ENCODE measurements around the gene DYRK1B. TPM values are rescaled to one million over a fixed set of nuclear protein-coding genes. Genes with fewer than 3 reads are reported as not detected.
"Not testable (repeated sequence)": the region's sequence is repeated elsewhere in the genome, so short reads cannot be mapped to it uniquely, and the experiment has no call there.

DYRK1B gene
- total RNA-seq, 1 donor from 2014 or later = 90.7 TPM

DNA sequence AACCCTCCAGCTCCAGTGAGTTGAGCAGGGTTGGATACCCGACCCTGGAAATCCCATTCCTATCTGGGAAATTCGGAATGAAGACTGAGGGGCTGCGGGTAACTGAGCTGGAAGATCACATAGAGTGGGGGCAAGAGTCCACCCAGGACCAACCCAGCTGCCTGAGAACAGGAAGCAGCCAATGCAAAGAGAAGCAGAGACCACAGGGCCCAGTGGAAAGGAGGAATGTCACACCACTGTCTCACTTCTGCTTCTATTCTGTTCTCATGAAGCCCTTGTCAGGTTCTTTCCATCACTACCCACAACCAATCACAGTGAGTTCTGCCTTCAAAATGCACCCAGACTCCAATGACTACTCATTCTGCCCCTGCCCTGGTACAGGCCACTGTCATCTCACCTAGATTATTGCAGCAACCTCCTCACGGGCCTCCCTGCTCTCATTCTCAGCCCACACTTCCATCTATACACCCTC lies 15.3 kb downstream of the DYRK1B start:
- Mint-ChIP-seq H3K36me3 (ENCODE audit: insufficient read depth) (peaks cover 2% of the 10 kb centered on the region), H3K27me3 (no peaks in the 10 kb centered on the region), H3K9me3 (ENCODE audit: low read depth) (no peaks in the 10 kb centered on the region), H3K4me3 (ENCODE audit: low read depth) (no peak overlapping the region), H3K27ac (no peak overlapping the region), H3K4me1 (ENCODE audit: low read depth) (no peaks in the 10 kb centered on the region)
- no peak for TF ChIP-seq CTCF (IDR thresholded peaks at IDR 0.05; ENCODE audit: unreplicated experiment)
- DNase-seq (ENCODE audit: low spot score, unreplicated experiment) = no peak

DNA sequence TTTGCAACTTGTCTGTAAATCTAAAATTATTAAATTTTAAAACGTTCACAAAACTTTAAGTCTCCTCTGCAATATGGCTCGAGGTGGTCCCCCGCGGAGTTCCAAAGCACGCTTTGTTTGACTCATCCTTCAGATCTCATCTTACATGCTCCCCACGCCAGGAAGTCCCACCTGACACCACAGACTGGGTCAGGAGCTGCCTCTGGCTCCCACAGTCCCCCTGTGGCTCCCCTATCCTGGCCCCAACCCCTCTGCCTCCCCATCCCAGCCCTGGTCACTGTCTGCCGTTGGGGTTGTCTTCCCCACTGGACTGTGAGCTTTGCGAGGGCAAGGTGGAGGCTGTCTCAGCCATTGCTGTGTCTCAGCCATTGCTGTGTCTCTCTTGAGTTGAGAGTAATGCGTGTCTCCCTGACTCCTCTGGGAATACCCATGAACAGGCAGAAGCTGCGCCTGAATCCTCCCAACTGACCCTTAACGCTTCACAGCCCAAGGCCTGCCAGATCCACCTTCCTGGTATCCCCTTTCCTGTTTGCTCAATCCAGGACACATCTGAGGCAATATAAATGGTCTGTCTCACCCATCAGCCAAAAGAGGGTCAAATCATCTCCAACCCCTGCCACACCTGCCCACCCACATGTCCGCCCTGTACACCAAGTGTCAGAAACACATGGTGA lies 15.9 kb downstream of the DYRK1B start:
- H3K4me1 Mint-ChIP-seq (ENCODE audit: low read depth) = no peaks in the 10 kb centered on the region
- H3K36me3 Mint-ChIP-seq (ENCODE audit: insufficient read depth) = peaks cover 2% of the 10 kb centered on the region
- no peak overlapping the region for H3K4me3 Mint-ChIP-seq (ENCODE audit: low read depth)
- no peaks in the 10 kb centered on the region for H3K9me3 Mint-ChIP-seq (ENCODE audit: low read depth)
- TF ChIP-seq CTCF (IDR thresholded peaks at IDR 0.05; ENCODE audit: unreplicated experiment) = no peak
- H3K27me3 Mint-ChIP-seq = no peaks in the 10 kb centered on the region
- DNase-seq (ENCODE audit: low spot score, unreplicated experiment) = no peak
- H3K27ac Mint-ChIP-seq = no peak overlapping the region

DNA sequence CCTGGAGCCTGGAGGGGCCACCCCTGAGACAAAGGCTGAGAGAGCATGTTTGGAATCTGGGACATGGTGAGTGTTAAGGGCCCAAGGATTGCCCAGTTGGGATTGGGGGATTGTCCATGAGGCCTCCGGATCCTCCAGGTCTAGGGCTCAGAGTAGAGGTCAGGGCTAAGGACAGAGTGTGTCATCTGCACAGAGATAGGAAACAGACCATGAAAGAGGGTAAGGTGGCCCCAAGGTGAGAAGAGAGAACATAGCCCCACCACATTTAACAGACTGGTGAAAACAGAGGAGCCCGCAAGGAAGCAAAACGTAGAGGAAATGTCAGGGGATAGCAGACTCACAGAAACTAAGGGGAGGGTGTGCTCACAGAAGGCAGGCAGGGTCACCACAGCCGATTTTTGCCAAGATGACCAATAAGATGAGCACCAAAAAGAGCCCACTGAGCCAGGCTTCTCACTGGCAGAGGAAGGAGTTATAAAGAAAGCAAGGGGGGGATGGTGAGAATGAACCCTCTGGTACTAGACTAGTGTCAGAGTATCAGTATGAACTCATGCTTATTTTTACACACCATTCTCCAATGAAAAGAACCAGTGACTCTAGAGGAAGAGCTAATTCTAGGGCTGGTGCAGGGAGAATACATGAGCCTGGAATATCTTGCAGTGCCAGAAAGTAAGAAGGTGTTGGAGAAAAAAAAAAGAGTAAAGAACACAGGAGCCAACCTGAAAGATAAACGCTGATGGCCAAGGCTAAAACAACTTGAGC lies 17.5 kb downstream of the DYRK1B start:
- Mint-ChIP-seq H3K27ac (peak overlapping the region; percentile 78), H3K4me3 (ENCODE audit: low read depth) (no peak overlapping the region), H3K4me1 (ENCODE audit: low read depth) (no peaks in the 10 kb centered on the region), H3K36me3 (ENCODE audit: insufficient read depth) (peaks cover 2% of the 10 kb centered on the region), H3K9me3 (ENCODE audit: low read depth) (no peaks in the 10 kb centered on the region), H3K27me3 (no peaks in the 10 kb centered on the region)
- no peak for TF ChIP-seq CTCF (IDR thresholded peaks at IDR 0.05; ENCODE audit: unreplicated experiment)
- no peak for DNase-seq (ENCODE audit: low spot score, unreplicated experiment)

DNA sequence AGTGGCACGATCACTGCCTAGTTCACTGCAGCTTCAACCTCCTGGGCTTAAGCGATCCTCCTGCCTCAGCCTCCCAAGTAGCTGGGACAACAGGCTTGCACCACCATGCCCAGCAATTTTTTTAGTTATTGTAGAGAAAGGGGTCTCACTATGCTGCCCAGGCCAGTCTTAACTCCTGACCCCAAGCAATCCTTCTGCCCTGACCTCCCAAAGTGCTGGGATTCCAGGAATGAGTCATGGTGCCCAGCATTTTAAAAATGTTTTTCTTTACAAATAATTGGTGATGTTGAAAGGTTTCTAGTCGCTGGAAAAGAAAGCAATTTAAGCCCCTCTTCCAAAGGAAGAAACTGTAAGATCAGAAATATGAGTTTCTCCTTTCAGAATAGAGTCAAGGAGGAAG lies 19.4 kb downstream of the DYRK1B start:
- H3K36me3 Mint-ChIP-seq (ENCODE audit: insufficient read depth) = peaks cover 2% of the 10 kb centered on the region
- H3K9me3 Mint-ChIP-seq (ENCODE audit: low read depth) = no peaks in the 10 kb centered on the region
- no peak overlapping the region for H3K27ac Mint-ChIP-seq
- H3K4me1 Mint-ChIP-seq (ENCODE audit: low read depth) = no peaks in the 10 kb centered on the region
- H3K4me3 Mint-ChIP-seq (ENCODE audit: low read depth) = no peak overlapping the region
- H3K27me3 Mint-ChIP-seq = no peaks in the 10 kb centered on the region
- no peak for DNase-seq (ENCODE audit: low spot score, unreplicated experiment)
- TF ChIP-seq CTCF (IDR thresholded peaks at IDR 0.05; ENCODE audit: unreplicated experiment) = no peak

- H3K9me3 Mint-ChIP-seq (ENCODE audit: low read depth); H3K27me3 Mint-ChIP-seq; H3K36me3 Mint-ChIP-seq (ENCODE audit: insufficient read depth); DNase-seq (ENCODE audit: low spot score, unreplicated experiment); H3K4me3 Mint-ChIP-seq (ENCODE audit: low read depth); H3K4me1 Mint-ChIP-seq (ENCODE audit: low read depth); H3K27ac Mint-ChIP-seq: not testable (repeated sequence)
These were observed 19.9 kb downstream of the DYRK1B start for GRCh38 chr19:39814111-39814510.
